ENCODE results near the gene MRPL16. TPM values are rescaled to one million over a fixed set of nuclear protein-coding genes. Genes with fewer than 3 reads are reported as not detected.

The MRPL16 gene
- total and polyA plus RNA-seq, 7 donors, result 37.8 to 92.7 (median 53.7) TPM

Other genes starting within 250 kb of the MRPL16 start
- 10 to 100 TPM; 43.3 to 51.2 (median 48.6) TPM for gene OSBP, start 195.0 kb downstream of the MRPL16 start, total RNA-seq
- gene OSBP, start 195.0 kb downstream of the MRPL16 start, polyA plus RNA-seq, result 10 to 100 TPM; 12.9 to 41.8 (median 30.4) TPM
- 10 to 100 TPM; 29.6 to 47.8 (median 41.0) TPM for gene PATL1, start 141.7 kb downstream of the MRPL16 start, total RNA-seq
- 10 to 100 TPM; 23.9 to 47.9 (median 26.4) TPM for gene PATL1, start 141.7 kb downstream of the MRPL16 start, polyA plus RNA-seq
- not detected for gene OR10V1, start 96.9 kb downstream of the MRPL16 start, total RNA-seq
- not detected for gene OR10V1, start 96.9 kb downstream of the MRPL16 start, polyA plus RNA-seq
- gene STX3, start 55.4 kb downstream of the MRPL16 start, total RNA-seq, result 10 to 100 TPM in 1 of 4 donors, 1 to 10 TPM in 3; 7.3 to 11.1 (median 9.4) TPM
- 1 to 10 TPM; 3.8 to 6.1 (median 4.7) TPM for gene STX3, start 55.4 kb downstream of the MRPL16 start, polyA plus RNA-seq
- gene CBLIF, start 34.7 kb upstream of the MRPL16 start, total RNA-seq, result not detected
- gene CBLIF, start 34.7 kb upstream of the MRPL16 start, polyA plus RNA-seq, result under 1 TPM in 1 of 3 donors, not detected in 2; 0.05 TPM
- gene TCN1, start 55.7 kb upstream of the MRPL16 start, total RNA-seq, result under 1 TPM in 1 of 4 donors, not detected in 3; 0.44 TPM
- gene TCN1, start 55.7 kb upstream of the MRPL16 start, polyA plus RNA-seq, result not detected
- gene OOSP3, start 68.0 kb upstream of the MRPL16 start, total RNA-seq, result not detected
- gene OOSP3, start 68.0 kb upstream of the MRPL16 start, polyA plus RNA-seq, result not detected
- gene OOSP1, start 127.7 kb upstream of the MRPL16 start, total RNA-seq, result not detected
- gene OOSP1, start 127.7 kb upstream of the MRPL16 start, polyA plus RNA-seq, result under 1 TPM in 1 of 3 donors, not detected in 2; 0.22 TPM
- gene OOSP4A, start 153.3 kb upstream of the MRPL16 start, total RNA-seq, result not detected
- gene OOSP4A, start 153.3 kb upstream of the MRPL16 start, polyA plus RNA-seq, result not detected
- not detected for gene OOSP4B, start 206.4 kb upstream of the MRPL16 start, total RNA-seq
- not detected for gene OOSP4B, start 206.4 kb upstream of the MRPL16 start, polyA plus RNA-seq
- not detected for gene OOSP2, start 229.6 kb upstream of the MRPL16 start, total RNA-seq
- not detected for gene OOSP2, start 229.6 kb upstream of the MRPL16 start, polyA plus RNA-seq
- gene MS4A3, start 245.9 kb upstream of the MRPL16 start, total RNA-seq, result not detected
- gene MS4A3, start 245.9 kb upstream of the MRPL16 start, polyA plus RNA-seq, result under 1 TPM in 1 of 3 donors, not detected in 2; 0.03 TPM

Measured in psoas muscle (tissue), 7 donors.